Measurements from ENCODE around the gene LUC7L. TPM values are rescaled to one million over a fixed set of nuclear protein-coding genes. Genes with fewer than 3 reads are reported as not detected.
A peak's percentile ranks its signal among the peaks of the same experiment; 100 is the strongest.

Gene LUC7L
- total RNA-seq, 1 donor from 2014 or later = 64.6 TPM

DNA sequence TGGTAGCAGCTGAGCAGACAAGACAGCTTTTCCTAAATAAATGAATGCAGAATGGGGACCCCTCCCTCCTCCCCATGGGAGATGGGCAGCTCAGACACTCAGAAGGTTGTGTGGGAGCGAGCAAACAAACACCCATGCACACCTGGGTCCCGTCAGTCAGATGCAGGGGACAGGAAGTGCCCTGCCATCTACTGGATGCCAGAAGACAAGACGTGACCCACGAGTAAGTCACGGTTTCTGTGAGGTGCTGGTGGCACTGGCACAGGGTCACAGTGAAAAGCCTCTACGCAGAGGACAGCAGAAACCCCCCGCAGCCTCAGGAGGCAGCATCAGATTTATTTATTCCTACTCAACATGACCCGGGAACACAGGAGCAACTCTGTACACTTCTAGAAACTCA, 40.6 kb downstream of the LUC7L start:
- H3K27ac Mint-ChIP-seq (ENCODE audit: unreplicated experiment) = no peak overlapping the region
- DNase-seq (ENCODE audit: low spot score) = no peak
- no peaks in the 10 kb centered on the region for H3K27me3 Mint-ChIP-seq (ENCODE audit: low read depth)
- TF ChIP-seq, protein P1, sequence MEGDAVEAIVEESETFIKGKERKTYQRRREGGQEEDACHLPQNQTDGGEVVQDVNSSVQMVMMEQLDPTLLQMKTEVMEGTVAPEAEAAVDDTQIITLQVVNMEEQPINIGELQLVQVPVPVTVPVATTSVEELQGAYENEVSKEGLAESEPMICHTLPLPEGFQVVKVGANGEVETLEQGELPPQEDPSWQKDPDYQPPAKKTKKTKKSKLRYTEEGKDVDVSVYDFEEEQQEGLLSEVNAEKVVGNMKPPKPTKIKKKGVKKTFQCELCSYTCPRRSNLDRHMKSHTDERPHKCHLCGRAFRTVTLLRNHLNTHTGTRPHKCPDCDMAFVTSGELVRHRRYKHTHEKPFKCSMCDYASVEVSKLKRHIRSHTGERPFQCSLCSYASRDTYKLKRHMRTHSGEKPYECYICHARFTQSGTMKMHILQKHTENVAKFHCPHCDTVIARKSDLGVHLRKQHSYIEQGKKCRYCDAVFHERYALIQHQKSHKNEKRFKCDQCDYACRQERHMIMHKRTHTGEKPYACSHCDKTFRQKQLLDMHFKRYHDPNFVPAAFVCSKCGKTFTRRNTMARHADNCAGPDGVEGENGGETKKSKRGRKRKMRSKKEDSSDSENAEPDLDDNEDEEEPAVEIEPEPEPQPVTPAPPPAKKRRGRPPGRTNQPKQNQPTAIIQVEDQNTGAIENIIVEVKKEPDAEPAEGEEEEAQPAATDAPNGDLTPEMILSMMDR (IDR thresholded peaks at IDR 0.05) = peak; percentile 47
- no peak overlapping the region for H3K4me3 Mint-ChIP-seq (ENCODE audit: unreplicated experiment)
- H3K36me3 Mint-ChIP-seq (ENCODE audit: low read depth) = peaks cover 36% of the 10 kb centered on the region
- H3K9me3 Mint-ChIP-seq (ENCODE audit: low read depth) = no peaks in the 10 kb centered on the region
- no peaks in the 10 kb centered on the region for H3K4me1 Mint-ChIP-seq (ENCODE audit: low read depth)

DNA sequence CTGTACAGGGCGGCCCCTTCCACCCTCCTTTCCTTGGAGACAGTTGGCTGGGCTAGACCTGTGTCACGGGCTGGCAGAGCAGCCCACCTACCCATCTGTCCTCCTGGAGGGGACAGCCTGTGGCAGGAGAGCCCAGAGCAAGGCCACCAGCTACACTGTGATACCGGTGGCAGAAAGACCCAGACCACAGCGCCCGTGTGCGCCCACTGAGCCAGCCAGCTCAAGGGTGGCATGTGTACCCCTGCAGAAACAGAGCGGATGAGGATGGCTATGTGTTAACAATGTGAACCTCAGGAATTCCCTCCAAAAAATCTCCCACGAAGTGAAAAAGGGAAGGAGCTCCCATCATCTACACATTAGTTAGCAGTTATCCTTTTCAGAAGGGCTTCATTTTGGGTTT, 41.9 kb downstream of the LUC7L start:
- no peak for DNase-seq (ENCODE audit: low spot score)
- H3K9me3 Mint-ChIP-seq (ENCODE audit: low read depth) = no peaks in the 10 kb centered on the region
- no peaks in the 10 kb centered on the region for H3K27me3 Mint-ChIP-seq (ENCODE audit: low read depth)
- no peaks in the 10 kb centered on the region for H3K4me1 Mint-ChIP-seq (ENCODE audit: low read depth)
- peaks cover 32% of the 10 kb centered on the region for H3K36me3 Mint-ChIP-seq (ENCODE audit: low read depth)
- TF ChIP-seq, protein P1 (IDR thresholded peaks at IDR 0.05) = no peak
- H3K27ac Mint-ChIP-seq (ENCODE audit: unreplicated experiment) = no peak overlapping the region
- H3K4me3 Mint-ChIP-seq (ENCODE audit: unreplicated experiment) = no peak overlapping the region

DNA sequence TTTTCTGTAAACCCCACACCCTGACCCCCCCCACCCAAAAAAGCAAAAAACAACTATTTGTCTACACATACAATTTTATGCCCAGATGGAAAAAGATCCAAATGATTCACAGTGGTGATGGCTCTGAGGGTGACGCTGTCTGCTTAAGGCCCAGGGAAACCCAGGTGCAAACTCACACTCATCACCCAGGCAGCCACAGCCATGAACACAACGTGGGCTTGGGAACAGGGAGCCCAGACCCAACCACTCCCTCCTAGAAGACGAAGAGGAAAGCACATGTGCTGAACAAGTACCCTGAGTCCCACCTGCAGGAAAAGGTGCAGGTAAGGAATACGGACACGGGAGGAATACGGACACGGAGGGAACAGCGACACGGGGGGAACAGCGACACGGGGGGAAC, 43.6 kb downstream of the LUC7L start:
- no peaks in the 10 kb centered on the region for H3K9me3 Mint-ChIP-seq (ENCODE audit: low read depth)
- no peaks in the 10 kb centered on the region for H3K27me3 Mint-ChIP-seq (ENCODE audit: low read depth)
- H3K4me3 Mint-ChIP-seq (ENCODE audit: unreplicated experiment) = no peak overlapping the region
- TF ChIP-seq, protein P1 (IDR thresholded peaks at IDR 0.05) = no peak
- no peaks in the 10 kb centered on the region for H3K4me1 Mint-ChIP-seq (ENCODE audit: low read depth)
- peaks cover 20% of the 10 kb centered on the region for H3K36me3 Mint-ChIP-seq (ENCODE audit: low read depth)
- no peak overlapping the region for H3K27ac Mint-ChIP-seq (ENCODE audit: unreplicated experiment)
- no peak for DNase-seq (ENCODE audit: low spot score)

DNA sequence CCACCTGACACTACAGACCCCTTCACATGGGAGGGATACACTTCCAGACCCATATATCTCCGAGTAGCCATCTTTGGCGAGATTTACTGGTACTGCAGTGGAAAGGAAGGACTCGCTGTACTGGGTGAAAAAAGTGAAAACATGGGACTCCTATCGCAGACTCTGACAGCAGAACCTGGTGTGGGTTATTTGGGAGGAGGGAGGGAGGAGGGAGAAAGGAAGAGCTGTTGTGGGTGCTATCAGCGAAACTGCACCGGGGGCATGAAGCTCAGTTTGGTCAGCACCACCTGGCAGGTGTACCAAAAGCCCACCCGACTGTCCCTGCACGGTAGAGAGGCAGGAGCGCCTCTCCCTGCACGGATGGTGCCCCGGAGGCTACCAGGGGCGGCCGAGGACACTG, 44.0 kb downstream of the LUC7L start:
- H3K36me3 Mint-ChIP-seq (ENCODE audit: low read depth) = peaks cover 20% of the 10 kb centered on the region
- H3K9me3 Mint-ChIP-seq (ENCODE audit: low read depth) = no peaks in the 10 kb centered on the region
- H3K27me3 Mint-ChIP-seq (ENCODE audit: low read depth) = no peaks in the 10 kb centered on the region
- H3K4me1 Mint-ChIP-seq (ENCODE audit: low read depth) = no peaks in the 10 kb centered on the region
- TF ChIP-seq, protein P1 (IDR thresholded peaks at IDR 0.05) = no peak
- H3K27ac Mint-ChIP-seq (ENCODE audit: unreplicated experiment) = no peak overlapping the region
- no peak overlapping the region for H3K4me3 Mint-ChIP-seq (ENCODE audit: unreplicated experiment)
- no peak for DNase-seq (ENCODE audit: low spot score)

DNA sequence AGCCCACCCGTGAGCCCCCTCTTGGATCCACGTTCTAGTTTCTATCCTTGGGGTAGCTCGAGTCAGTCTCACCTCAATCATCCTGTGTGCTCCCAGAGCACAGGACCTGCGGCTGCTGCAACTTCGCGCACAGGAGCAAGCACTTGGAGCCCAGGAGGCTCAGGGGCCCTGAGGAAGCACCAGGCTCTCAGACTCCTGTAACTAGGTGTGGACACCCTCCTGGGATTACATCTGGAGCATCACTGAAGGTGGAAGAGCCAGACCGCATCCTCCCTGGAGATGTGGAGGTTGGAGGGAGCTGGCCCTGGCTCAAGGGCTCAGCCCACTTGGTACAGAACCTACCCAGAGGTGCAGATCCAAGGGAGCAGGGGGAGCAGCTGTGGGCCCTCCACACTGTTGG, 46.2 kb downstream of the LUC7L start:
- Mint-ChIP-seq H3K4me3 (ENCODE audit: unreplicated experiment) (no peak overlapping the region), H3K27ac (ENCODE audit: unreplicated experiment) (no peak overlapping the region), H3K9me3 (ENCODE audit: low read depth) (no peaks in the 10 kb centered on the region), H3K36me3 (ENCODE audit: low read depth) (peaks cover 4% of the 10 kb centered on the region), H3K27me3 (ENCODE audit: low read depth) (peaks cover 9% of the 10 kb centered on the region), H3K4me1 (ENCODE audit: low read depth) (no peaks in the 10 kb centered on the region)
- no peak for DNase-seq (ENCODE audit: low spot score)
- TF ChIP-seq, protein P1 (IDR thresholded peaks at IDR 0.05) = no peak

Measured in chondrocyte (in vitro differentiated cells).